ENCODE data around the gene NPAS2.

Gene NPAS2

GRCh38 chr2:100799686-100800085 is 20.3 kb upstream of the NPAS2 start:
- no peak for DNase-seq

GRCh38 chr2:100800915-100801314 is 19.0 kb upstream of the NPAS2 start:
- DNase-seq, result no peak

- DNase-seq, result no peak
Measured at GRCh38 chr2:100801402-100801801, 18.5 kb upstream of the NPAS2 start.

- DNase-seq, result no peak
Measured at GRCh38 chr2:100802066-100802465, 17.9 kb upstream of the NPAS2 start.

GRCh38 chr2:100803334-100803733 is 16.6 kb upstream of the NPAS2 start:
- DNase-seq, result no peak

GRCh38 chr2:100806550-100806949 is 13.4 kb upstream of the NPAS2 start:
- no peak for DNase-seq

- DNase-seq, result no peak
Measured at GRCh38 chr2:100807707-100808106, 12.2 kb upstream of the NPAS2 start.

- no peak for DNase-seq
Measured at GRCh38 chr2:100808582-100808981, 11.4 kb upstream of the NPAS2 start.

- no peak for DNase-seq
Measured at GRCh38 chr2:100809506-100809905, 10.4 kb upstream of the NPAS2 start.

- no peak for DNase-seq
Measured at GRCh38 chr2:100810603-100811145, 9.3 kb upstream of the NPAS2 start.

GRCh38 chr2:100812116-100812515 is 7.8 kb upstream of the NPAS2 start:
- DNase-seq, result no peak

- peak in 1 of 3 experiments; percentile 11 for DNase-seq
Measured at GRCh38 chr2:100812573-100812972, 7.4 kb upstream of the NPAS2 start.

GRCh38 chr2:100813527-100813926 is 6.4 kb upstream of the NPAS2 start:
- DNase-seq, result peak in 2 of 3 experiments; percentile 5 to 44

- DNase-seq, result no peak
Measured at GRCh38 chr2:100814043-100814442, 5.9 kb upstream of the NPAS2 start.

GRCh38 chr2:100814453-100814852 is 5.5 kb upstream of the NPAS2 start:
- no peak for DNase-seq

GRCh38 chr2:100817388-100817985 is 2.5 kb upstream of the NPAS2 start:
- DNase-seq, result no peak

GRCh38 chr2:100818003-100818605 is 1.8 kb upstream of the NPAS2 start:
- DNase-seq, result no peak

- no peak for DNase-seq
Measured at GRCh38 chr2:100818606-100819369, 1.2 kb upstream of the NPAS2 start.

GRCh38 chr2:100820273-100820522 is 259 bp downstream of the NPAS2 start:
- DNase-seq, result no peak

GRCh38 chr2:100820523-100821254 is 750 bp downstream of the NPAS2 start:
- DNase-seq, result no peak

GRCh38 chr2:100821255-100821910 is 1.4 kb downstream of the NPAS2 start:
- no peak for DNase-seq

GRCh38 chr2:100821911-100822265 is 1.9 kb downstream of the NPAS2 start:
- no peak for DNase-seq

- no peak for DNase-seq
Measured at GRCh38 chr2:100822587-100823248, 2.8 kb downstream of the NPAS2 start.
